Measurements from ENCODE around the gene OR12D1. TPM values are rescaled to one million over a fixed set of nuclear protein-coding genes. Genes with fewer than 3 reads are reported as not detected.

The OR12D1 gene
- total and polyA plus RNA-seq, 8 donors = not detected

DNA sequence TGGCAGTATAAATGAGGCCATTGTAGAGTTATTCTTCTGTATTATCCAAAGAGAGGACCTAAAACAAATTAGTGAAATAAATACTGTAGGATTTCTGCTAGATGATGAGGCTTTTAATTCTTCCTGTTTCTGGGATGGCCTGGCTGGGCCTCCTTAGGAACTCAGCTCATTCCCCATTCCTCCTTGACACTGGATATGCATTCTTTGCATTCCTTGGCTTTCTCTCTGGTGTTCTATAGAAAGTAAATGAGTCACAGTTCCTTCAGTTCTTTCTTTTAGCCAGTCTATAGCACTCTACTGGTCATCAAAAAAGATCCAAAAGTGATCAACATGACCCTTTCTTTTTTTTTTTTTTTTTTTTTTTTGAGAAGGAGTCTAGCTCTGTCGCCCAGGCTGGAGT lies 32.9 kb downstream of the OR12D1 start:
- ATAC-seq = no peak
- TF ChIP-seq, protein P1, sequence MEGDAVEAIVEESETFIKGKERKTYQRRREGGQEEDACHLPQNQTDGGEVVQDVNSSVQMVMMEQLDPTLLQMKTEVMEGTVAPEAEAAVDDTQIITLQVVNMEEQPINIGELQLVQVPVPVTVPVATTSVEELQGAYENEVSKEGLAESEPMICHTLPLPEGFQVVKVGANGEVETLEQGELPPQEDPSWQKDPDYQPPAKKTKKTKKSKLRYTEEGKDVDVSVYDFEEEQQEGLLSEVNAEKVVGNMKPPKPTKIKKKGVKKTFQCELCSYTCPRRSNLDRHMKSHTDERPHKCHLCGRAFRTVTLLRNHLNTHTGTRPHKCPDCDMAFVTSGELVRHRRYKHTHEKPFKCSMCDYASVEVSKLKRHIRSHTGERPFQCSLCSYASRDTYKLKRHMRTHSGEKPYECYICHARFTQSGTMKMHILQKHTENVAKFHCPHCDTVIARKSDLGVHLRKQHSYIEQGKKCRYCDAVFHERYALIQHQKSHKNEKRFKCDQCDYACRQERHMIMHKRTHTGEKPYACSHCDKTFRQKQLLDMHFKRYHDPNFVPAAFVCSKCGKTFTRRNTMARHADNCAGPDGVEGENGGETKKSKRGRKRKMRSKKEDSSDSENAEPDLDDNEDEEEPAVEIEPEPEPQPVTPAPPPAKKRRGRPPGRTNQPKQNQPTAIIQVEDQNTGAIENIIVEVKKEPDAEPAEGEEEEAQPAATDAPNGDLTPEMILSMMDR (IDR thresholded peaks at IDR 0.05) = no peak

DNA sequence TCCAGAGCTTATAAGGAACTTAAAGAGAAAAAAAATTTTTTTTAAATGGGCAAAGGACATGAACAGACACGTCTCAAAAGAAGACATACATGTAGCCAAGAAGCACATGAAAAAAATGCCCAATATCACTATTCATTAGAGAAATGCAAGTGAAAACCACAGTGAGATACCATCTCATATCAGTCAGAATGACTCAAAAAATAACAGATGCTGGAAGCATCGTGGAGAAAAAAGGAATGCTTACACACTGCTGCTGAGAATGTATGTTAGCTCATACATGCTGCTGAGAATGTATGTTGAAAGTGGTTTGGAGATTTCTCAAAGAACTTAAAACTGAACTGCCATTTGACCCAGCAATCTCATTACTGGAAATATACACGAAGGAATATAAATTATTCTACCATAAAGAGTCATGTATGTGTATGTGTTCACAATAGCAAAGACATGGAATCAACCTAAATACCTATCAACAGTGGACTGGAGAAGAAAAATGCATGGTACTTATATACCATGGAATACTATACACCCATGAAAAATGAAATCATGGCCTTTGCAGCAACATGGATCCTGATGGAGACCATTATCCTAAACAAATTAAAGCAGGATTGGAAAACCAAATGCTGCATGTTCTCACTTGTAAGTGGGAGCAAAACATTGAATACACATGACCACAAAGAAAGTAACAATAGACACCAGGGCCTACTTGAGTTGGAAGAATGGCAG lies 36.9 kb downstream of the OR12D1 start:
- DNase-seq = no peak
- intact Hi-C loops (cut with DNase I) = no loop called here
- no peaks in the 10 kb centered on the region for H3K4me1 ChIP-seq
- H3K27me3 ChIP-seq = no peaks in the 10 kb centered on the region
- no peak for ATAC-seq
- no peaks in the 10 kb centered on the region for H3K9me3 ChIP-seq
- H3K36me3 ChIP-seq = no peaks in the 10 kb centered on the region
- TF ChIP-seq, protein P1 (IDR thresholded peaks at IDR 0.05) = no peak
- no peak overlapping the region for H3K4me3 ChIP-seq
- no peak overlapping the region for H3K27ac ChIP-seq

More for the DNA sequence above, 32.9 kb downstream of the OR12D1 start:
- DNase-seq = no peak
- Histone ChIP-seq H3K4me3 (no peak overlapping the region), H3K9me3 (peaks cover 0 to 2% of the 10 kb centered on the region in 2 donors), H3K36me3 (no peaks in the 10 kb centered on the region), H3K27me3 (no peaks in the 10 kb centered on the region), H3K4me1 (no peaks in the 10 kb centered on the region), H3K27ac (no peak overlapping the region)
- intact Hi-C loops (cut with DNase I) = no loop called here

- intact Hi-C loops (cut with DNase I) = no loop called here
- H3K4me3 ChIP-seq = no peak within 1 kb of the TSS
- H3K27me3 ChIP-seq = peaks cover 0 to 5% of the 10 kb centered on the region in 2 donors
- no peaks in the 10 kb centered on the region for H3K9me3 ChIP-seq
- ATAC-seq = no peak
- H3K4me1 ChIP-seq = no peaks in the 10 kb centered on the region
- H3K27ac ChIP-seq = no peak within 1 kb of the TSS
- H3K36me3 ChIP-seq = no peaks in the 10 kb centered on the region
- TF ChIP-seq, protein P1 (IDR thresholded peaks at IDR 0.05) = no peak
- DNase-seq = no peak
These were observed 42.2 kb downstream of the OR12D1 start, which contains the start of the genes OR11A1 and OR2H1 for GRCh38 chr6:29456971-29457370. OR11A1 (minus strand) TSS chr6:29457071; CDS start chr6:29427641, 29,430 bp downstream. OR2H1 (plus strand) TSS chr6:29457155; CDS start chr6:29461770, 4,615 bp downstream.

DNA sequence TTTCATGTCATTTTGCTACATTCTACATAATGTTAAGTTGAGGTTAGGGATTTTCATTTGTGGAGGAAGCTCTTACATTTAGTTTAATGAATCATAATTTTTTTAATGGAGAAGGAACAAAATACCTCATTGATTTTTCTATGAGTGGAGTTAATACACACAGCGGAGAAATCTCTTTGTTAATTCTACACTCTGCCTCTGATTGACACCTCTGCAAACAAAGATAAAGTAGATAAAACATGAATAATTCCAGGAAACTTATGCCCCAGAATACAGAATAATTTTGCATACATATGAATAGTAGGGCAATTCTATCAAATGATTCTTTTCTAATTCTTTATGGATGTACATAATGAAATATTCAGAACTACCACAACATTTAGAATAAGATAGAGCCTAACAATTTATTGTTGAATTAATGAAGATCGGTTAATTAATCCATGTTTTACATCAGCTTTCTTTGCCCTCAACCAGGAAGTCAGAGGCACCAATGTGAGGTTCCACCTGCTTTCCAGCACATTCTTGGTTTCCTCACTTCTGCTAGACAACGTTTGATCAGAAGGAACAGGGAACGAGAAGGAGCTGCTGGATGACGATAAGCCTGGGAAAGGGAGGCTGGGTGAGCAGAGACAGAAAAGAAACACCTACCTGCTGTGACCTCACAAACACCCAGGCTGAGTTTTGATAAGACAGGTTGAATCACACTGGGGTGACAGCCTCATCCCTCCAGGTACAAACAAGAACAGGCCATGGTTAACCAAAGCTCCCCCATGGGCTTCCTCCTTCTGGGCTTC lies 46.5 kb downstream of the OR12D1 start:
- Histone ChIP-seq H3K4me3 (no peak overlapping the region), H3K27me3 (peaks cover 0 to 5% of the 10 kb centered on the region in 2 donors), H3K4me1 (no peaks in the 10 kb centered on the region), H3K27ac (no peak overlapping the region), H3K9me3 (no peaks in the 10 kb centered on the region), H3K36me3 (no peaks in the 10 kb centered on the region)
- TF ChIP-seq, protein P1 (IDR thresholded peaks at IDR 0.05) = no peak
- intact Hi-C loops (cut with DNase I) = no loop called here
- ATAC-seq (no peak), DNase-seq (no peak)

- H3K9me3 ChIP-seq = no peaks in the 10 kb centered on the region
- no peaks in the 10 kb centered on the region for H3K36me3 ChIP-seq
- H3K4me3 ChIP-seq = no peak overlapping the region
- TF ChIP-seq, protein P1 (IDR thresholded peaks at IDR 0.05) = no peak
- H3K27ac ChIP-seq = no peak overlapping the region
- no peak for ATAC-seq
- H3K4me1 ChIP-seq = no peaks in the 10 kb centered on the region
- intact Hi-C loops (cut with DNase I) = no loop called here
- H3K27me3 ChIP-seq = peaks cover 0 to 5% of the 10 kb centered on the region in 2 donors
- DNase-seq = no peak
These were observed 47.3 kb downstream of the OR12D1 start for GRCh38 chr6:29462022-29462421.
